RPMI8226 (cell line): ENCODE results near the gene FOXI3.
"Not testable (repeated sequence)": the region's sequence is repeated elsewhere in the genome, so short reads cannot be mapped to it uniquely, and the experiment has no call there.

ENCODE experiments used
- DNase-seq: peaks from one replicate; pipeline ENCODE4 v3.0.0-alpha.2; 2015

Gene FOXI3

GRCh38 chr2:88437010-88437409 is 15.5 kb downstream of the FOXI3 start:
- DNase-seq = no peak

GRCh38 chr2:88429929-88430328 is 22.6 kb downstream of the FOXI3 start:
- no peak for DNase-seq

DNA sequence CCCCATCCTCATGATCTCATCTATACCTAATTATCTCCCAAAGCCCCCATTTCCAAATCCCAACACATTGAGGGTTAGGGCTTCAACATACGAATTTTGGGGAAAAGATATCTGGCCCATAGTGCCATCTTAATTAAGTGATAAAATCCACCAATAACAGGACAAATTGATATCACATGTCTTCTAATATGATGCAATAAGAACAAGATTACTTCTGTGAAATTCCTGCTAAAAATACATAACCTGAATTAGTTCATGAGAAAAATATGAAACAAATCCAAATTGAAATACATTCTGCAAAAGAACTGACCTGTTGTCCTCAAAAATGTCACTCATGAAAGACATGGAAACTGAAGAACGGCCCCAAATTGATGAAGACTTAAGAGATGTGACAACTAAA is 28.8 kb downstream of the FOXI3 start:
- DNase-seq = no peak

DNA sequence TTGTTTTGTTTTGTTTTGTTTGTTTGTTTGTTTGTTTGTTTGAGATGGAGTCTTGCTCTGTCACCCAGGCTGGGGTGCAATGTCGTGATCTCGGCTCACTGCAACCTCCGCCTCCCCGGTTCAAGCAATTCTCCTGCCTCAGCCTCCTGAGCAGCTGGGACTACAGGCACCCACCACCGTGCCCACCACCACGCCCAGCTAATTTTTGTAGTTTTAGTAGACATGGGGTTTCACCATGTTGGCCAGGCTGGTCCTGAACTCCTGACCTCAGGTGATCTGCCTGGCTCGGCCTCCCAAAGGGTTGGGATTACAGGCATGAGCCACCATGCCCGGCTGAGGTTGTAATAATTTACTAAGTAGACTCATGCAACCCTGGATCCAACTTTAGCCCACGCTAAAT is 33.4 kb downstream of the FOXI3 start:
- DNase-seq = not testable (repeated sequence)

DNA sequence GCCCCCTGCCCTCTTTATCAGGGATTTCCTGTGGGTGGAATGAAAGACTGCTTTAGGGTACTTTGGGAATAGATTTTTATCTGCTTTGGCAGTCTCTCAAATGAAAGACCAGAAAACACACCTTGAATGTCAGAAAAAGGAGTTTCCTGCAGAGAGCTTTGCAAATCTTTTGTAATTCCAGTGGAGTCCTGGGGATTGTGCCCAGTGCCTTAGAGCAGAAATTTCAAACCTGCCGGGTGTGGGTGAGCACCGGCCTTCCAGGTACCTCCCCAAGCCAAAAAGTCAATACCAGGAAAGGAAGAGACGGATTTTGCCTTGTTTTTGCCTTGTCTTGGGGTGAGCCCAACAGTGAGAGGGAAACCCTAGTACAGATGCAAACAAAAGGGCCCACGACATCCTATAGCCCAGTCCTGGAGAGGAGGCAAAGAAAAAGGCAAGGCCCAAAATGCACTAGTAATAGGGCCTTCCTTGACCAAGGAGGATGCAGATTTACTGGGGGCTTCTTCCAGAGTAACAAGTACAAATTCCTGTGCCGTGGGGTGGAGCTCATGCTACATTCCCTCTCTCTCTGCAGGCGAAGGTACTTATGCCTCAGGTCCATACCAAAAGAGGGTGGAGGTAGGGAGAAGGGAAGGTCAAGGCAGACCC is 36.4 kb downstream of the FOXI3 start:
- DNase-seq = no peak

DNA sequence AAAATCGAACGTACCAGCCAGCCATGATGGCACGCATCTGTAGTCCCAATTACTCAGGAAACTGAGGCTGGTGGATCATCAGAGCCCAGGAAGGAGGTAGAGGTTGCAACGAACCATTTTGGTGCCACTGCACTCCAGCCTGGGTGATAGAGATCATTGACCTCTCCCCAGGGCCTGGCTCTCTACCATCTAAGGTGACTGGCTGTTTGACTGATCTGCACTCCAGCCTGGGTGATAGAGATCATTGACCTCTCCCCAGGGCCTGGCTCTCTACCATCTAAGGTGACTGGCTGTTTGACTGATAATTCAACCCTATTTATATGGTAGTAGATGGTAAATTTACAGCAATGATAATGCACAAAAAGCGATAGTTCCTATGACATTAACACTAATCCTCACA is 43.6 kb downstream of the FOXI3 start:
- not testable (repeated sequence) for DNase-seq

GRCh38 chr2:88400037-88400767 is 52.3 kb downstream of the FOXI3 start:
- DNase-seq = no peak

DNA sequence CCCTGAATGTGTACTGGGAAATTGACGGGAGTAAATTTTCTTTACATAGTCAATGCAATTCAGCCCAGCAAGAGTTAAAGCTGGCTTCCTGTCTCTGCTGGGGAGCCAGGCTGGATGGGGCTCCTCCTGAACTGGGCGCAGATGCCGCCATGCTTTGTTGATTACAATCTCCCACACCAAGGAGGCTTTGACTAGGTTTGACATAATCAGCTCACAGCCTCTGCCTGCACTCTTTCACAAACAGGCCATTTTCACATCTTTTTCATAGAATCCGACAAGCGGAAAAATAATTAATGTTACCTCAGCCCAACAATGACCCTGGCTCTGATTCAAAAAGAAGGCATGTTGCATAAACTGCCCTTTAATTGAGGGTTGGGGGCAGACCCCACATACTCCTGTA is 54.3 kb downstream of the FOXI3 start:
- no peak for DNase-seq
